ENCODE results near the gene ATG5.

Gene ATG5

GRCh38 chr6:106325336-106326178 lies at the start of gene ATG5:
TSS of gene ATG5 (minus strand) at chr6:106325760. CDS start at chr6:106316208, 9,552 bp downstream.
- Histone ChIP-seq H3K27ac (peak within 1 kb of the TSS; percentile 85 to 95), H3K4me3 (peak within 1 kb of the TSS; percentile 98)
- TF ChIP-seq, protein P1, sequence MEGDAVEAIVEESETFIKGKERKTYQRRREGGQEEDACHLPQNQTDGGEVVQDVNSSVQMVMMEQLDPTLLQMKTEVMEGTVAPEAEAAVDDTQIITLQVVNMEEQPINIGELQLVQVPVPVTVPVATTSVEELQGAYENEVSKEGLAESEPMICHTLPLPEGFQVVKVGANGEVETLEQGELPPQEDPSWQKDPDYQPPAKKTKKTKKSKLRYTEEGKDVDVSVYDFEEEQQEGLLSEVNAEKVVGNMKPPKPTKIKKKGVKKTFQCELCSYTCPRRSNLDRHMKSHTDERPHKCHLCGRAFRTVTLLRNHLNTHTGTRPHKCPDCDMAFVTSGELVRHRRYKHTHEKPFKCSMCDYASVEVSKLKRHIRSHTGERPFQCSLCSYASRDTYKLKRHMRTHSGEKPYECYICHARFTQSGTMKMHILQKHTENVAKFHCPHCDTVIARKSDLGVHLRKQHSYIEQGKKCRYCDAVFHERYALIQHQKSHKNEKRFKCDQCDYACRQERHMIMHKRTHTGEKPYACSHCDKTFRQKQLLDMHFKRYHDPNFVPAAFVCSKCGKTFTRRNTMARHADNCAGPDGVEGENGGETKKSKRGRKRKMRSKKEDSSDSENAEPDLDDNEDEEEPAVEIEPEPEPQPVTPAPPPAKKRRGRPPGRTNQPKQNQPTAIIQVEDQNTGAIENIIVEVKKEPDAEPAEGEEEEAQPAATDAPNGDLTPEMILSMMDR (IDR thresholded peaks at IDR 0.05) = no peak
- peak; percentile 100 for DNase-seq (ENCODE audit: low spot score)

GRCh38 chr6:106373502-106374239 lies 48.1 kb upstream of the ATG5 start:
- Histone ChIP-seq H3K4me3 (no peak overlapping the region), H3K27ac (no peak overlapping the region)
- no peak for DNase-seq (ENCODE audit: low spot score)
- TF ChIP-seq, protein P1 (IDR thresholded peaks at IDR 0.05) = no peak

DNA sequence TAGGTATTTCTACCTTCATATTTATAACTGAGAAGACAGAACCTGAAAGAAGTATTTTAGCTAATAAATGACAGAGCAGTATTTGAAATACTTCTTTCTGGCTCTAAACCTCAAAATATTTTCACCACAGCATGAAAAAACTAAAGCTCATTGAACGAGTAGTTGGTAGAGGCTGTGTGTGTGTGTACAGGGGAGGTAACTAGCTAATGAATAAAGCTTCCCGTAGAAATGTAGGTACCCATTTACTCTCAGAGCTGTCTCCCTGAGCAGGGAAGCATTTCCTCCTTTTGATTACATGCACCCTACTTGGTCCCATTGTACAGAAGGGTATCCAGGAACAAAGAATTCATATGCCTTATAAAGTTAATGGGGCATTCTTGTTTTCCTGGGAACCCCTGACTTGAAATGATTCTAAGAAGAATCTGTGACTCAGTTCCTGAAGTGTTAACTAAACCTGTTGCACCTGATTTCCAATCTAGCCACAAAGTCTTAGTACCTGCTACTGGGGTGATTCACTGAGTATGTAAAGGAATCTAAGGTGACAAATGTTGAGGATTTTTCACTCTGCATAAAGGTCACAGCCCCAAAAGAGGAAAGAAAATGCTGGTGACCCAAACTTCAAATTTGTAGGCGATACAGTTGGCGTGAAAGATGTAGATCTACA lies 47.4 kb upstream of the ATG5 start:
- TF ChIP-seq, protein P1 (IDR thresholded peaks at IDR 0.05) = no peak
- Histone ChIP-seq H3K27ac (no peak overlapping the region), H3K4me3 (no peak overlapping the region)
- no peak for DNase-seq (ENCODE audit: low spot score)

GRCh38 chr6:106370639-106371038 lies 45.1 kb upstream of the ATG5 start:
- no peak overlapping the region for H3K27ac ChIP-seq
- DNase-seq (ENCODE audit: low spot score) = no peak
- no peak overlapping the region for H3K4me3 ChIP-seq
- TF ChIP-seq, protein P1 (IDR thresholded peaks at IDR 0.05) = no peak

- Histone ChIP-seq H3K4me3 (no peak overlapping the region), H3K27ac (no peak overlapping the region)
- no peak for DNase-seq (ENCODE audit: low spot score)
- TF ChIP-seq, protein P1 (IDR thresholded peaks at IDR 0.05) = no peak
Observed at GRCh38 chr6:106369739-106370138, 44.2 kb upstream of the ATG5 start.

DNA sequence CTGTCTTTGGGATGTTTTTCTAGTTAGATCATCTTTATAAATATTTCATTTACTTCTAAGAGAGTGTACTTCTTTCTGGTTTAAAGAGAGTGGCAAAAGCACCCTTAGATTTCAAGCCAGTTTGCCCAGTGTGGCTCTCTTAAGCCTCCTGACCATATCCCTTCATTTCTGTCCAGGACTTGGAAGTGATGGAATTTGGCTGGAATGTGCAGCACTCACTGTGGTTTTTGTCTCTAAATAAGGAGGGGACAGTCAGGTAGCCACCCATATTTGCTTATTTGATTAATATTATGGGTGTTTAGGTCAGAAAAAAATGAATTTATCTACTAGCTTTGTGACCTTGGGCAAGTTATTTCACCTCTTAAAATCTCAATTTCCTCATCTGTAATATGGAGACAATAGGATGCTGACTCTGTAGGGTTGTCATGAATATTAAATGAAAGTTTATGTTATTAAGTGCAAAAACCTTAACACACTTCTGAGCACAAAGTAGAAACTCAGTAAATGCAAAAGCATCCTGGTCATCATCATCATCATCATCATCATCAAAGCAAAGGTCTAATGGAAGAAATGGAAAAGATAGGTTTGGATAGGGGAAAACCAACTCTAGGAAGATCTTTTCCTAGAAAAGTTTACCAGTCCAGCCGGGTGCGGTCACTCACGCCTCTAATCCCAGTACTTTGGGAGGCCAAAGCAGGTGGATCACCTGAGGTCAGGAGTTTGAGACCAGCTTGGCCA lies 38.0 kb upstream of the ATG5 start:
- no peak overlapping the region for H3K27ac ChIP-seq
- no peak overlapping the region for H3K4me3 ChIP-seq
- TF ChIP-seq, protein P1 (IDR thresholded peaks at IDR 0.05) = no peak
- DNase-seq (ENCODE audit: low spot score) = no peak

Measured in coronary artery (tissue), 2 donors.